ENCODE data around the gene IMPDH1. TPM values are rescaled to one million over a fixed set of nuclear protein-coding genes. Genes with fewer than 3 reads are reported as not detected.

Gene IMPDH1
- total and polyA plus RNA-seq, 9 of the 15 experiments (the other 6 are each of a cell fraction or from before 2014, with no cell fraction given), result 0.80 to 118 (median 64.3) TPM

GRCh38 chr7:128363261-128363721 lies 46.5 kb downstream of the IMPDH1 start:
- Histone ChIP-seq H3K9me3 (replicated peaks; ENCODE audit: control insufficient read depth, insufficient read depth, low read depth, low read length) (no peaks in the 10 kb centered on the region), H3K4me1 (replicated peaks in 1 of 2; ENCODE audit: control insufficient read depth in 2 of 2, insufficient read depth in 2 of 2, low read length in 2 of 2) (peaks cover 6 to 21% of the 10 kb centered on the region in 2 experiments; a peak in 3 of 5 replicates), H3K27ac (ENCODE audit: extremely low read depth, low read depth, low read length) (no peak overlapping the region), H3K27me3 (ENCODE audit: control insufficient read depth in 2 of 2, insufficient read depth in 2 of 2, low read length in 2 of 2) (peaks cover 59 to 61% of the 10 kb centered on the region in 2 experiments), H3K9me1 (ENCODE audit: control insufficient read depth, insufficient read depth, low read length) (no peaks in the 10 kb centered on the region), H3K4me2 (ENCODE audit: insufficient read depth, low read length) (no peak overlapping the region), H3K9ac (ENCODE audit: insufficient read depth in 1 of 2, low read depth in 2 of 2, low read length in 2 of 2) (no peak overlapping the region), H3K79me2 (ENCODE audit: control insufficient read depth, insufficient read depth, low read length) (no peaks in the 10 kb centered on the region), H4K20me1 (replicated peaks; ENCODE audit: control insufficient read depth, insufficient read depth, low read length) (no peaks in the 10 kb centered on the region; the same call in 1 of the 2 replicates), H2AFZ (ENCODE audit: low read depth, low read length) (no peak overlapping the region), H3K4me3 (no peak overlapping the region), H3K36me3 (ENCODE audit: control insufficient read depth, insufficient read depth, low read length) (no peaks in the 10 kb centered on the region)
- no TSS peak for BruUV-seq (replicated peaks)
- TF ChIP-seq ZNF224 (CRISPR knock-in tag; IDR thresholded peaks at IDR 0.05) (no peak), CBX2 (IDR thresholded peaks at IDR 0.05; ENCODE audit: insufficient read depth, low read length, poor library complexity, severe bottlenecking) (peak; percentile 18)
- intact Hi-C loops (cut with micrococcal nuclease) (no loop called here), in situ Hi-C loops (cut with MboI) (no loop called here)
- FAIRE-seq, result no peak
- no peak for DNase-seq (ENCODE audit: extremely low read depth in 1 of 4, low spot score in 3 of 4)
- POLR2A ChIA-PET, result interaction anchor here (0.5 to 2.2 kb wide), 3 partner anchors 8 to 810 kb away, joined by 3 to 6 read pairs (median 3); partner anchors contain the start of gene RBM28
- no peak for ATAC-seq
- WGBS (ENCODE audit: insufficient coverage, low coverage, missing lambda C conversion rate), result 11% methylated on average over 6 of the region's 6 CpGs
- CTCF ChIA-PET (ENCODE audit: low intra/inter-chr PET ratio), result no interaction called here

- Histone ChIP-seq H3K4me3 (no peak overlapping the region), H3K4me2 (ENCODE audit: insufficient read depth, low read length) (no peak overlapping the region), H2AFZ (ENCODE audit: low read depth, low read length) (no peak overlapping the region), H3K27ac (ENCODE audit: extremely low read depth, low read depth, low read length) (no peak overlapping the region), H3K9me1 (ENCODE audit: control insufficient read depth, insufficient read depth, low read length) (no peaks in the 10 kb centered on the region), H3K4me1 (replicated peaks in 1 of 2; ENCODE audit: control insufficient read depth in 2 of 2, insufficient read depth in 2 of 2, low read length in 2 of 2) (peaks cover 6 to 21% of the 10 kb centered on the region in 2 experiments; a peak in 3 of 5 replicates), H3K9ac (ENCODE audit: insufficient read depth in 1 of 2, low read depth in 2 of 2, low read length in 2 of 2) (no peak overlapping the region), H4K20me1 (replicated peaks; ENCODE audit: control insufficient read depth, insufficient read depth, low read length) (no peaks in the 10 kb centered on the region; the same call in 1 of the 2 replicates), H3K27me3 (ENCODE audit: control insufficient read depth in 2 of 2, insufficient read depth in 2 of 2, low read length in 2 of 2) (peaks cover 63 to 67% of the 10 kb centered on the region in 2 experiments), H3K79me2 (ENCODE audit: control insufficient read depth, insufficient read depth, low read length) (no peaks in the 10 kb centered on the region), H3K9me3 (replicated peaks; ENCODE audit: control insufficient read depth, insufficient read depth, low read depth, low read length) (no peaks in the 10 kb centered on the region), H3K36me3 (ENCODE audit: control insufficient read depth, insufficient read depth, low read length) (no peaks in the 10 kb centered on the region)
- ChIA-PET CTCF (ENCODE audit: low intra/inter-chr PET ratio) (no interaction called here), POLR2A (interaction anchor here (0.6 to 1.2 kb wide), 4 partner anchors 11 to 406 kb away, joined by 3 to 5 read pairs (median 4); partner anchors contain the start of gene RBM28)
- DNase-seq (ENCODE audit: extremely low read depth in 1 of 4, low spot score in 3 of 4) (no peak), FAIRE-seq (no peak), ATAC-seq (no peak)
- no TSS peak for BruUV-seq (replicated peaks)
- WGBS (ENCODE audit: insufficient coverage, low coverage, missing lambda C conversion rate), result 14% methylated on average over 4 of the region's 4 CpGs
- in situ Hi-C loops (cut with MboI) (no loop called here), intact Hi-C loops (cut with micrococcal nuclease) (no loop called here)
- no peak for TF ChIP-seq EWSR1 (IDR thresholded peaks at IDR 0.05; ENCODE audit: borderline replicate concordance, low read depth, partially characterized antibody)
- TF ChIP-seq PCBP1 (IDR thresholded peaks at IDR 0.05; ENCODE audit: low read depth, low read length, poor library complexity, severe bottlenecking), result no peak
- no peak for TF ChIP-seq FOSL1 (tag; conservative IDR thresholded peaks at IDR 0.05)
- no peak for TF ChIP-seq CREB3L1 (IDR thresholded peaks at IDR 0.05; ENCODE audit: borderline replicate concordance, low read depth)
- peak; percentile 61 for TF ChIP-seq ZNF121 (CRISPR knock-in tag; conservative IDR thresholded peaks at IDR 0.05)
- no peak for TF ChIP-seq HBP1 (CRISPR knock-in tag; IDR thresholded peaks at IDR 0.05)
- TF ChIP-seq HES1 (IDR thresholded peaks at IDR 0.05; ENCODE audit: low read depth), result no peak
- no peak for TF ChIP-seq SRSF3 (IDR thresholded peaks at IDR 0.05; ENCODE audit: insufficient read depth, low read length)
- no peak for TF ChIP-seq DPF2 (IDR thresholded peaks at IDR 0.05)
- TF ChIP-seq ZNF384 (IDR thresholded peaks at IDR 0.05; ENCODE audit: low read depth, low read length), result no peak
Observed at GRCh38 chr7:128362670-128363069, 47.1 kb downstream of the IMPDH1 start.
